ENCODE data around the gene ABHD10. TPM values are rescaled to one million over a fixed set of nuclear protein-coding genes. Genes with fewer than 3 reads are reported as not detected.

The ABHD10 gene
- 28.2 TPM for total RNA-seq

DNA sequence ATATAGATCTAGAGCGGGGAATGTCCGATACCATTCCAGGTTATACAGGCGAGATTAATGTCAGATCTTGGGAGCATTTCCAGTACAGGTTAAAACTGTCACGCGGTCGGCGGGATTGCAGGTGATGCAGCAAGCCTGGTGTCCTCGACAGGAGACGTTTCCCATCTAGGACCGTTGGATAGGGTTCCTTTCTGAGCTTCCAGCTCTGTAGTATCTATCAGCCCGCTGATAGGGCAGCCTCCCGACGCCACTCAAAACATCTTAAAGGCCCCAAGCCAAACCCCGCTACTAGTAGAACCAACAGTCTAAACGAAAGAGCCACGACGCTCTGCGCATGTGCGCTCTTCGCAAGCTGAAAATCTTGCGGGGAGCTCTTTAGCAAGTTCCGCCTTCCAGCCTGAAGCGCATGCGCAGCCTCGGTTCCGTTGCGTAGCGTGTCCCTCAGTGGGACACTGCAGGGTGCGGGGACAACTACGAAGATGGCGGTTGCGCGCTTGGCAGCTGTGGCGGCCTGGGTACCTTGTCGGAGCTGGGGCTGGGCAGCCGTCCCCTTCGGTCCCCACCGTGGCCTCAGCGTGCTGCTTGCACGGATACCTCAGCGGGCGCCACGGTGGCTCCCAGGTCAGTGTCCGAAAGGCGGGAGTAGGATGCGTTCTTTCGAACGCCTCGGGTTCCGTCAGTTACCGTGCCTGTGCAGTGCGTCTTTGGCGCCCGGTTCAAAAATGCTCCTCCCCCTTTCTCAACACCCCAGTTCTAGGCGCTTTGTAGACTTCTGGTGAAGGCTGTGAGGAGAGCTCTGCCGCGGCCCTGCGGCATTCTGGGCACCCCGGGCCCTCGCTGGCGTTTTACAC is at the start of gene ABHD10:
ABHD10 (plus strand) TSS at position 444 of the 851 bp plus-strand sequence; CDS start at position 480, 36 bp downstream.
- DNase-seq (ENCODE audit: low spot score), result peak; percentile 97

DNA sequence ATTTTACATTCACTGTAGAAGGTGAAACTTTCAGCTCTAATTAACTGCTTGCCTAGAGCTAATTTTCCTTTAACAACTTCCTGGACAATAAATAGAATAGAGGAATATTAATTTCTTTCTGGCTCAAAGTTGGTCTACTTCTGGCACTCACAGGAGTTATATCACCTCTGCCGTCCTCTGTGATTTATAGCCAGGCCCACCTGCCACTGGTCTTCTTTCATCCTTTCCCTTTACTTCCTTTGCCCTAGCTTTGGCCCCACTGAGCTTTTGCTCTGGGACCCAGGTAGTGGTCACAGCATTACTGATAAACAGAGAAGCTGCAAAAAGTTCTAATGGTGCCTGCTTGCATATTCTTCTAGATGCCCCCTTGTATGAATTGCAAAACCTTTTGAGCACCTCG is 49.3 kb upstream of the ABHD10 start:
- no peak for DNase-seq (ENCODE audit: low spot score)

- DNase-seq (ENCODE audit: low spot score), result no peak
These were observed 45.9 kb upstream of the ABHD10 start for GRCh38 chr3:111932946-111933345.

DNA sequence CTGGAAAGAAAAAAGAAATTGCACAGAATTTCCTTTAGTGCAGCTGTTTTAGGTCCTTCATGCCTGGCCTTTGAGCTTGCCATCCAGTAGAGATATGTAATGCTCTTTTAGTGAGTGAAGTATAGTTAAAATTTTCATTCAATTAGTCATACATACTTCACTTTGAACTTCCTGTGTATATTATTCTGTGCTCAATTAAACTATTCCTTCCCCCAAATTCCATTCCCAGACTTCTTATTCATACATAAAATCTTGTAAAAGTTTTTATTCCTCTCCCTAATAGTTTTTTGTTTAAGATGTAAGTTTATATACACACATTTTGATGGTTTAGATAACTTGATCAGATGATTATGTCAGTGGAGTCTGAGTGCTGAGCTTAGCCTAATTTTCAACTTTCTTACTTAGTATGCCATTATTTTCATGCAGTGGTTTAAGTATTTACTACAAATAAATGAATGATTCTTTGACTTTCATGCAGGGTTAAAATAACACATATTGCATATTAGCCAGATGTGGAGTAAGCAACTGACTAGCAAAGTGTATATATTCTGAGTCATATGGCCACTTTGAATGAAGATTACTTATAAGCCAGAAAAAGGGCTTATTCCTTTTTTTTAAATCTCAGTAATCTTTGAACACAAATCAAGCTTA is 42.5 kb upstream of the ABHD10 start:
- no peak for DNase-seq (ENCODE audit: low spot score)

DNA sequence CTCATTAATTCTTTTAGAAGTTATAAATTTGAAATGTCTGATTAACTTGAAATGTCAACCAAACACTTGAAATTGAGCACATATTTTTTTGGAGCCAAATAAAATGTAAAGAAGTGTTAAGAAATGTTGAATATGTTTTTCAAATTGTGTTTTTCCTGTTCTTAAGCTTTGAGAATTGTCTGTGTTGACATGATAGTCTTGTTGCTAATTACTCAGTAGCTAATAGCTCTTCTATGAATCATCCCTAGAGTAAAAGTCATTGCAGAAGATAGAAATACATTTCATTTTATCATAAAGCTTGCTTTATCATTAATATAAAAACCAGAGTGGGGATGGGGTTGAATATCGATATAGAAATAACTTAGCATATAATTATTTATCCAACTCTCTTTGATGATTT is 41.9 kb upstream of the ABHD10 start:
- no peak for DNase-seq (ENCODE audit: low spot score)

DNA sequence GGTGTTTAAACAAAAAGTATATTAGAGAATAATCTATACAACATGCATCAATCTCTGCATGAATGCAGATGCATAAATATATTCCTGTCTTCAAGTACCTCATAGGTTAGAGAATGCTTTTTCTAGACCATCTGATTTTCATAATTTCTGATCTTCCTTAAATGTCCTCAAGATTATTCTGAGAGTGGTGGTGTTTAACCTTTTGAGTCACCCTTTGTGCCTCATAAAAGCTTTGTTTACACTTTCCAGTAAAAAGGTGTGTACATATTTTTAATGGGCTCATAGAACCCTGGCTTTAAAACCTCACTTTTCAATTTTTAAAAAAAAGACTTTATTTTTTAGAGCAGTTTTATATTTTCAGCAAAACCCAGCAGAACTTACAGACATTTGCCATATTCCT is 41.0 kb upstream of the ABHD10 start:
- DNase-seq (ENCODE audit: low spot score), result no peak

DNA sequence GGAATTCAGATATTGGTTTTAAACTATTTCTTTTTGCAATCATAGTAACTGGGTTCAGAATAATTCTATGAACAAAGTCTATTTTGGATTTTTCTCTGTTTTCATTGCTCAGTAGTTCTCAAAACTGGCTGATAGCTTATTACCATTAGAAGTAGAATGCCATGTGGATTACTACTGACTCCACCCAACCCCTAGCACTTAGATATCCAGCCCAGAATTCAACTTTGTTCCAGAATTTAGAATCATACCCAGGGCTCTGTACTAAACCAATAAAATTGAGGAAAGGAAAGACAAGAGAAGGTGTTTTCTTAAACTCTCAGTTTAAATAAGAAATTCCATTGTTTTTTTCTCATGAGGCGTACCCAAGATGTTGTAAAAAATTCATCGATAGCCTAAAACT is 39.0 kb upstream of the ABHD10 start:
- DNase-seq (ENCODE audit: low spot score), result no peak

DNA sequence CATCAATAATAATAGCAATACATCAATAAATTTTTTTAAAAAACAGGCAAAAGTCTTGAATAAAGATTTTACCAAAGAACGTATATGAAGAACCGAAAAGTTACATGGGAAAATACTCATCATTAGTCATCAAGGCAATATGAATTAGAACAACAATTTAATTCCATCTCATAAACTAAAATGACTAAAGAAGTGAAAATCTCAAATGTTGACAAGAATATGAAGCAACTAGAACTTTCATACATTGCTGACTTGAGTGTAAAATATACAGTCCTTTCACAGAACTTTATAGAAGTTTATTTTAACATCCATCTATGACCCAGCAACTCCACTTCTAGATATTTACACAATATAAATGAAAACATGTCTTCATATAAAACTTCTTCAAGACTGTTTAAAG is 35.3 kb upstream of the ABHD10 start:
- DNase-seq (ENCODE audit: low spot score), result no peak

GRCh38 chr3:111944372-111944771 is 34.5 kb upstream of the ABHD10 start:
- no peak for DNase-seq (ENCODE audit: low spot score)

GRCh38 chr3:111947231-111947630 is 31.6 kb upstream of the ABHD10 start:
- no peak for DNase-seq (ENCODE audit: low spot score)

DNA sequence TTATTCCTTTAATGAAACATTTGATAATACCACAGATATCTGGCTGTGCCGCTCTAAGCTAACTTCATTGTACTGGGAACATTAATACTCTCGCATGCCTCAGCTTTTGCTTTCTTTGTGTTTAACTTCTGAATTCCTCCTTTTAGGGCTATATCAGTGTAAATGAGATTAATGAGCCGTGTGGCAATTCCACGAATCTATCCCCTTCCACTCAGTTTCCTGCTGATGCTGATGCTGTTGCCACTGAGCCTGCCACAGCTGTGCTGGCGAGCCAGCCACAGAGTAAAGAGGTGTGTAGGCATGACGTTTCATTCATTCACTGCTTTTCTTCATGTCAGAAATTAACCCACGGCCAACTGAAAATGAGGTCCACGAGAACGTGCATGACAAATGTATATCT is 30.0 kb upstream of the ABHD10 start:
- DNase-seq (ENCODE audit: low spot score), result no peak

DNA sequence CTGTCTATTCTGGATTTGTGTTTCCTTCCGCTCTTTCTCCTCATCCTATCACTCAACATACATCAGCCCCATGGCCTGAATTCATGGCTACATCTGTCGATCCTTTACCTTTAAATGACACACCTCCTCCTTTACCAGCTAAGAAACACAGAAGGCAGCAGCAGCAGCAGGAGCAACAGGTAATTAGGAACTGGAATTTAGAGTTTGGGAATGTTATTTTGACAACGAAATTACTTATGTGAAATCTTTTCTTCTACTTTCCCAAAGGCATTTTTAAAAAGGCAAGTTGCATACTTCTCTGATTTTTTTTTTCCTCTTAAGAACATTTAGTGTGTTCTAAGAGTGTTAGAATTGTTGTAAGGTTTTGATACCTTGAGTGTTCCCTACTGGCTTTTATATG is 29.1 kb upstream of the ABHD10 start:
- no peak for DNase-seq (ENCODE audit: low spot score)

DNA sequence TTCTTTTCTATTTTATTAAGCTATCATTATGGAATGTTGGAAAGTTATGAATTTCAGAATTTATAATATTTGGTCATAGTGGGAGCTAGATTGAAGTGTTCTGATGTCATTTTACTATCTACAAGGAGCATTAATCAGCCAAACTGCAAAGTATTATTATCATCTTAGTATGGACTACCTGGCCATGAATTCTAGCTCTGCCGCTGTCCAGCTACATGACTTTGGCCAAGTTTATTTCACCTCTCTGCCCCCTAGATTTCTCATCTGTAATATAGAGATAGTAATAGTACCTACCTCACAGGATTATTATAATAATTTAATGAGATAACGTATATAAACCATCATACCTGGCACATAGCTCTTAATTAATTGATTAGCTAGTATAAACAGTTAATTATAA is 27.8 kb upstream of the ABHD10 start:
- no peak for DNase-seq (ENCODE audit: low spot score)

- no peak for DNase-seq (ENCODE audit: low spot score)
These were observed 26.7 kb upstream of the ABHD10 start for GRCh38 chr3:111952086-111952485.

DNA sequence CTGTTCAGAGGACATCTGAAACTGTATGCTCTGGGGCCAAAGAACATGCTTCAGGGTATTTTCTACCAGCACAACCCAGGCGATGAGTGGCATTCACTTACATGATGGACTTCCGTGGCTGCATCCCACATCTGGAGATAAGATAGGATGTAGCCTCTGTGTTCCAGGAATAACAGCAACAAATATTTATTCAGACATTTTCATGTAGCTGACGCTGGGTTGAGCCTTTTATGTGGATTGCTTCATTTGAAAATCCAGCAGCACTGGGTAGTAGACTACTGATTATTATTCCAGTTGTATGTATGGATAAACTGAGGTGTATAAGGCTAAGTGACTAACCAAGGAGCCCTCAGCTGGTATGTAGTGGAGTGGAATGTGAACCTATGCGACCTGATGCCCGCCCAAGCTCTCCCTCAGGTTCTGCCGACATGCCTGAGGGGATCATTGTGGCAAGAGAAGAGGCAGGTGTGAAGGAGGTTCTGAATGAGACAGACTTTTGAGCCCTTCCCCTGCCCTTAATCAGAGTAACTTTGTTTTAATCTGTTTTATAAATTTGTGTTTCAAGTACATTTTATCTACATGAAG is 25.9 kb upstream of the ABHD10 start:
- no peak for DNase-seq (ENCODE audit: low spot score)

DNA sequence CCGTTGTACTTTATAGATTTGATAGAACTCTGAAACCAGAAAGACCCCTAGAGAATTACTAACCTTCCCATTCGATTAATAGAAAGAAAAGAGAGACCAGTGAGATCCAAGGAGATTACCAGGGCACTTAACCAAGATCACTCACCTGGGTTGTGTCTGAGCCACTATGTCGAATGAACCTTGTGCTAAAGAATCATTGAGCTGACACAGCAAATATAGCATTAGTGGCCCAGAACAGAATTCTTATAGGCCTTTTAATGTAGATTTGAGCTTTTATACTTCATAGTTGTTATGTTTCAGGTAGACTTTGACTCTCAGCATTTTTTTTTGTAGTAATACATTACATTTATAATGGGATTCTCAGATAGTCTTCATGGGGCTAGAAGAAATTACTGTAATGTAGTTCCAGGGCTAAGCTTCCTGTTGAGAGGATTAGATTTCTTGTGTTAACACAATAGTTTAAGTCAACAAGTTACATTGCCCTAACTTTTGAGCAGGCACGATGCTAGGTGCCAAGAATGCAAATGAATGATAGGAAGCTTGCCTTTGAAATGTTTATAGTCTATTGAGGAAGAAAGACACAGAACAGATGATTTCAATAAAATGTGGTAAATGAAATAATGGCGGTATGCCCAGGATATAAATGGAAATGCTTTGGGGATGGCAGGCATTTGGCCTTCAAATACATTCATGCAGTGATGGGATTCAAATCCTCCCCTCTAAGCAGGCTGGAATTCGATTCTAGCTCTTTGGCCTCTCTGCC is 24.4 kb upstream of the ABHD10 start:
- no peak for DNase-seq (ENCODE audit: low spot score)

- no peak for DNase-seq (ENCODE audit: low spot score)
These were observed 22.9 kb upstream of the ABHD10 start for GRCh38 chr3:111955876-111956275.

GRCh38 chr3:111956449-111956848 is 22.4 kb upstream of the ABHD10 start:
- no peak for DNase-seq (ENCODE audit: low spot score)

DNA sequence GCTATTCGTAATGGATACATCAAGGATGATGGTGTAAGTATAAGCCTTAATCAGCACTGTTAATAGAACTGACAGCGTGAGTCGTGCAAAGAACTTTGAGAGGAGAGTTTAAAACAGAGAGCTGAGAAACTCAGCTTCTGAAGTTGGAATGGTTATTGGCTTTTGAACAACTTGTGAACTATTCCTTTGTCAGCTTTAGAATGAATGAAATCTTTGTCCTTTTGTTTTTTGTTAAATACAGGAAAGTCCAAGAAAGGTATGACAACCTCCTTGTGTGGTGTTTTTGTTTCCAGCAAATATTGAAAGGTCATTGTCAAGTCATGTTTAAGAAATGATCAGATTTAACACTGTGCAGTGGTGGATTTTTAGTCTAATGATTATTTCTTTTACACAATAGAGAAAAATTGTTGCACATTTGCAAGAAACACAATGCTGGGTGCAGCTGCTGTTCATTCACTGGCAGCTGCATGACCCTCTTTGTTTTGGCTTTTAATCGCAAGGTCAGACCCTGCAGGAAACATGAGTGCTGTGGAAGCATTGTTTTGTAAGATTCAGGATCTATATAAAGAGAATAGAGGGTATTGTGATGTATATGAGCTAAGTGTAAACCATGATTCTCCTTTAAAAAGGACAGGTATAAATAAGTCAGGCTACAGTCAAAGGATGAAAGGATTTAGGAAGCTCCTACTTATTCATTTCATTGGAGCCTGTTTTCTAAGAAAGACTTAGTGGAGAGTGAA is 21.7 kb upstream of the ABHD10 start:
- no peak for DNase-seq (ENCODE audit: low spot score)

DNA sequence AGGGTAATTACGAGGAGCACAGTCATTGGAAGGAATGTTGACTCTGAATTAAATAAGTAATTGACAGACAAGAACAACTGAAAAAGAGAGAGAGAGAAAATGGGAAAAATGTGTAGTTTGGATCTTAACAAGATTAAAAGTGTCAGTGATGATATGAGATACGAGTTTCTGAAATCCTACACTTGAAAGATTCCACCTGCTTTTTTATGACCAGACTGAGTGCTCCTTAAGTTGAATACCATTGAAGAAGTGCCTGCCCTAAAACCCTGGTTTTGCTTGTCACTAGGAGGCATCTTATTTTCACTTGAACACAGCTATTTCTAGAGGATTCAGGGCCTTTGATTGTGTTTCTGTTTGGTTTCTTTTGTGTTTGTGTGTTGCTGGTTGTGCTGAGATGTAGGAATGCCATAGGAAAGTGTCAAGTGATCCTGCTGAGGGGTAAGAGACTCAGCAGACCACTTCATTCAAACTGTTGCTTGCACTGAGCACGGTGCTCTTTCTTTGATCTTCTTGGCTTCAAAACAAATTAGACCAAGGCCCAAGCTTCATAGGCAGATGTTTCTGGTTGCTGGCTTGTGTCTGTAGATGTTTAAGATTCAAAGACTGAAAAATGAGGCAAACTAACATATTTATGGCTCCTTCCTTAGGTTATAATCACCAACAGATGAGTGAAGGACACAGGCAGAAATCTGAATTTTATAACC is 17.2 kb upstream of the ABHD10 start:
- DNase-seq (ENCODE audit: low spot score), result no peak

GRCh38 chr3:111963424-111963823 is 15.4 kb upstream of the ABHD10 start:
- no peak for DNase-seq (ENCODE audit: low spot score)

Measured in ureter (tissue), 1 donor.